Omental fat pad (tissue), 4 donors: ENCODE data around the gene MALRD1. TPM values are rescaled to one million over a fixed set of nuclear protein-coding genes. Genes with fewer than 3 reads are reported as not detected.

Experiments
- ATAC-seq: fragments of 150-250 bp; one replicate; pipeline ENCODE4 v1.9.1; 2016; ENCODE audit warnings: mild to moderate bottlenecking, moderate library complexity; ENCODE audit not compliant: low FRiP score
- DNase-seq: peaks from one replicate; pipeline ENCODE4 v3.0.0-alpha.2; 2019; ENCODE audit warnings: low spot score
- total RNA-seq, 4 donors: library from RNA; depleted of rRNA; stranded (reverse); fragments of >200 nt; gene quantifications; one replicate each; pipeline ENCODE4 v1.1.0, GENCODE V29; 2016
- TF ChIP-seq, protein P1 (sequence below), 3 donors: fragments of 450-650 bp; IDR thresholded peaks; one replicate each; pipeline ENCODE4 v1.5.1; 2016 to 2017; ENCODE audit warnings: antibody characterized with exemption in 3 of 3, mild to moderate bottlenecking in 3 of 3, moderate library complexity in 2 of 3

Gene MALRD1
- total RNA-seq, 4 donors from 2014 or later, result 0.93 to 2.4 (median 1.4) TPM

GRCh38 chr10:19283285-19283684 lies 234.7 kb downstream of the MALRD1 start:
- TF ChIP-seq, protein P1, sequence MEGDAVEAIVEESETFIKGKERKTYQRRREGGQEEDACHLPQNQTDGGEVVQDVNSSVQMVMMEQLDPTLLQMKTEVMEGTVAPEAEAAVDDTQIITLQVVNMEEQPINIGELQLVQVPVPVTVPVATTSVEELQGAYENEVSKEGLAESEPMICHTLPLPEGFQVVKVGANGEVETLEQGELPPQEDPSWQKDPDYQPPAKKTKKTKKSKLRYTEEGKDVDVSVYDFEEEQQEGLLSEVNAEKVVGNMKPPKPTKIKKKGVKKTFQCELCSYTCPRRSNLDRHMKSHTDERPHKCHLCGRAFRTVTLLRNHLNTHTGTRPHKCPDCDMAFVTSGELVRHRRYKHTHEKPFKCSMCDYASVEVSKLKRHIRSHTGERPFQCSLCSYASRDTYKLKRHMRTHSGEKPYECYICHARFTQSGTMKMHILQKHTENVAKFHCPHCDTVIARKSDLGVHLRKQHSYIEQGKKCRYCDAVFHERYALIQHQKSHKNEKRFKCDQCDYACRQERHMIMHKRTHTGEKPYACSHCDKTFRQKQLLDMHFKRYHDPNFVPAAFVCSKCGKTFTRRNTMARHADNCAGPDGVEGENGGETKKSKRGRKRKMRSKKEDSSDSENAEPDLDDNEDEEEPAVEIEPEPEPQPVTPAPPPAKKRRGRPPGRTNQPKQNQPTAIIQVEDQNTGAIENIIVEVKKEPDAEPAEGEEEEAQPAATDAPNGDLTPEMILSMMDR (IDR thresholded peaks at IDR 0.05), result no peak
- no peak for ATAC-seq
- DNase-seq, result no peak

DNA sequence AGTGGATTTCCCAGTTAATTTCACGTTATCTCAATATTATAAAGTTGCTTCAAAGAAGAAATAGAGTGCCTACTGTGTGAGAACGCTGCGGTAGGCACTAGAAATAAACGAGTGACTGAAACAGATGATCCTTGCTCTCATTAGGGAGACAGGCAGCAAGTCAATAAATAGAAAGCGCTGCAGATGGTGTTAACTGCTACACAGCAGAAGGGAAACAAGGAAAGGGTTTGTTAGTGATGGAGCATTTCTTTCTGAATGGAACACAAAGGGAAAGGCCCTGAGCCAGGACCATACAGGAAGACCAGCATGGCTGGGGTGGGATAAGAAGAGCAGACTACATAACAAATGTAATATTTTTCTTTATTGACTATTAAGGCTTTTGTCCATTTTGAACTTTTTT lies 235.2 kb downstream of the MALRD1 start:
- no peak for DNase-seq
- no peak for ATAC-seq
- TF ChIP-seq, protein P1 (IDR thresholded peaks at IDR 0.05), result no peak

DNA sequence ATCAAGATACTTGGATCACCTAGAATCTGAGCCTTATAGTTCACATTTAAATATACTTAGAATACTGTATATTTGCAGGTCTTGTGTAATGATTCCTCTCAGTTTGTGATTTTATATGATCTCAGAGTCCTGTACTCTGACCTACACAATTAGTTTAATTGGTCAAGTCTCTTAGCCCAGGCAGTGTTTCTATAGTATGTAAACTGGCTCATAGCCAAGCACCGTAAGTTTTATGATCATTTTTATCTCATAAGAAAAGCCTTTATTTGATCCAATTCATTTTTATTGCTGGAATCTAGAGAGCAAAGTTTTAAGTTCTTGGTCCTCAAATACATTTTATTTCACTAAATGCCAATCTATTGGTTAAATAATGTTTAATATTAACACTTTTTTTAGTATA lies 242.2 kb downstream of the MALRD1 start:
- ATAC-seq, result no peak
- TF ChIP-seq, protein P1 (IDR thresholded peaks at IDR 0.05), result no peak
- DNase-seq, result no peak

DNA sequence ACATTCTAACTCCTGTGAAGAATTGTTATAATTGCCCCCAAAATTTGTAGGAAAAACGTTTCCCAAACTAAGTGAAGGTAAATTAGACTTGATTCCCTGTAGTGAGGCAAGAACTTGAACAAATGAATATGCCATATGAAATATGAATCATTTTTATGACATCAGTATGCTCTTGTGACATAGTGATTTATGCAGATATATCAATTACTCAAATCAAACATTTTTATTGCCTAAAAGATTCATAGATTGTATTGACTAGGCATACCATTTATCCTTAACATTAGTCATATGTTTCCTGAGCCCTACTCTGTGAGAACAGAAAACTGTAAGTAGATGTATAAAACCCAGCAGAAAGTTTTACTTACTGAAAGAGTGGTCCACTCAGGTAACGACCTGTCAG lies 245.6 kb downstream of the MALRD1 start:
- DNase-seq (no peak), ATAC-seq (no peak)
- TF ChIP-seq, protein P1 (IDR thresholded peaks at IDR 0.05), result no peak

- DNase-seq, result no peak
- ATAC-seq, result no peak
- TF ChIP-seq, protein P1 (IDR thresholded peaks at IDR 0.05), result no peak
Measured at GRCh38 chr10:19299645-19300044, 251.0 kb downstream of the MALRD1 start.

DNA sequence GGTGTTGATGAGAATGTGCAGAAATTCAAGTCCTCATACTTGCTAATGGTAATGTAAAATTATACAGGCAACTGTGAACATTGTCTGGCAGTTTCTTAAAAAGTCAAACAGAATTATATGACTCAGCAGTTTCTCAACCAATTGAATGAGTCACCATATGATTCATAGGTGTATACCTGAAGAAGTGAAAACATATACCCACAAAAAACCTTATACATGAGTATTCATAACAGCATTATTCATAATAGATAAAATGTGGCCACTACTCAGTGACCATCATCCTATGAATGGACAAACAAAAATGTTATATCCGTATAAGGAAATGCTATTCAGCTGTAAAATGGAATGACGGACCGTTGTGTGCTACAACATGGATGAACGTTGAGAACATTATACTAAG lies 253.5 kb downstream of the MALRD1 start:
- TF ChIP-seq, protein P1 (IDR thresholded peaks at IDR 0.05), result no peak
- DNase-seq (no peak), ATAC-seq (no peak)

- DNase-seq, result no peak
- ATAC-seq, result no peak
- TF ChIP-seq, protein P1 (IDR thresholded peaks at IDR 0.05), result no peak
Measured at GRCh38 chr10:19310066-19310465, 261.5 kb downstream of the MALRD1 start.
